GM18519 (cell line): ENCODE data around the gene ARHGAP1.

Experiments
- ATAC-seq: cut with Tn5 transposase; IDR thresholded peaks from one replicate; pipeline ENCODE4 v1.9.1; 2021; ENCODE audit warnings: mild to moderate bottlenecking, moderate library complexity; ENCODE audit not compliant: unreplicated experiment, low FRiP score

The ARHGAP1 gene

DNA sequence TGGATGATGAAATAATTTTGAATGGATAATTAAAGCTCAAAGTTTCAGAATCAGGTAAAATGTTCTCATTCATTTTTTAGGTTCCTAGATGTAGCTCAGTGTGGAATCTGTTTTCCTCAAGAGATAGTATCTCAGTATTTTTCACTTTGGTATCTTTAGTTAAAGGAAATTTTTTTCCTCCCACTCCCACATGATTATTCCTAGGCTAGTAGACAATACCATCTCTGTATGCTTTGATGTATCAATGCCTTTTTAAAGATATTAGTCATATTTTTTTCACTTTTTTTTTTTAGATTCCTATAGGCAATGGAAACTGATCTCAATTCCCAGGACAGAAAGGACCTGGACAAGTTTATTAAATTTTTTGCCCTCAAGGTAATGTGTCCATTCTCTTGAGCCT is 56.4 kb downstream of the ARHGAP1 start:
- ATAC-seq, result no peak

DNA sequence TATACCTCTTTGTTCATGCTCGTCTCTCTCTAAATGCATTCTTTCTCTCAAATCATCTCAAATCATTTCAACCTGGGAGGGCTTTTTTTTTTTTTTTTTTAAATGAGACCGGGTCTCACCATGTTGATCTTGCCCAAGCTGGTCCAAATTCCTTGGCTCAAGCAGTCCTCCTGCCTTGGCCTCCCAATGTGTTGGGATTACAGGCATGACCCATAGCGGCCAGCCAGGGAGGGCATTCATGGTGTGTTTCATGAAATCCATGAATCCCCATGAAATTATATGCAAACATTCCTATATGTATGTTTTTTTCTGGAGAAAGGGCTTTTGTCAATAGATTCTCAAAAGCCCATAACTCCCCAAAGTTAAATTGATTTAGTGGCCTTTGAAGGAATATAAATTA is 56.9 kb downstream of the ARHGAP1 start:
- ATAC-seq, result no peak

DNA sequence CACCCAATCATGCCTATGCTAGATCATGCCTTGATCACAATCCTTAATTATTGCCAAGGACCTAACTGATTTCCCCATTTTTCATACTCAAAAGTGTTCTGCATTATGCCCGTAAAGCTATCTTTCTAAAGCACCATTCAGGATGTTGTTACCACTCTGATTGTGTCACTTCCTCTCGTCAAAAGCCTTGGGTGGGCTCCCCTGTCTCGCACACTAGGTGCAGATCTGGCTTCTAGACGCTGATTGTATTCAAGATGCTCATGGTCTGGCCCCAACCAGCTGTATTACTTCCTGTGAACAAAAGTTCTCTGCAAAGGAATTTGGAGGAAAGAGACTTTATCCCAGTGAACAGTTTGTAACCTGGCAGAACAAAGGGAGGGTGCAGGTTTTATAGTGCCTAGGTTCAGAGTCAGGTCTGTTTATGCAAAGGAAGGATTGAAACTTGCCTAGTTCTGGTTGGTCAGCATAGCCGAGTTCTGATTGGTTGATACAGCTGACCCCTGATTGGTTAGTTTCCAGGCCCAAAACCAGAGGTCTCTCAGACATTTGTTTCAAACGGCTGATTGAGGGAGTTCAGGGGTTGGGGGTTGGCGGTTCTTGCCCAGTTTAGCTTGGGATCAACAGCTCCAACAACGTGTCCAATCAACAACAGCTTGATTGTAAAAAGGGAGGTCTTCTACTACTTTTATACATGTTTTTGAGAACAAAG is 57.6 kb downstream of the ARHGAP1 start:
- ATAC-seq, result no peak

DNA sequence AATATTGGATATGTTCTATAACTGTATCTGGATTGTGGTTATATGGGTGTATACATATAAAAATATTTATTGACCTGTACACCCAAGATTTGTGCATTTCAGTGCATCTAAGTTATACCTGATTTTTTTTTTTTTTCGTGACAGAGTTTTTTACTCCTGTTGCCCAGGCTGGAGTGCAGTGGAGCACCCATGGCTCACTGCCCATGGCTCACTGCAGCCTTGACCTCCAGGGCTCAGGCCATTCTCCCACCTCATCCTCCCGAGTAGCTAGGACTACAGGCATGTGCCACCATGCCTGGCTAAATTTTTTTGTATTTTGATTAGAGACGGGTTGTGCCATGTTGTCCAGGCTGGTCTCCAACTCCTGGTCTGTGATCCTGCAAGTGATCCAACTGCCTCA is 58.8 kb downstream of the ARHGAP1 start:
- no peak for ATAC-seq

DNA sequence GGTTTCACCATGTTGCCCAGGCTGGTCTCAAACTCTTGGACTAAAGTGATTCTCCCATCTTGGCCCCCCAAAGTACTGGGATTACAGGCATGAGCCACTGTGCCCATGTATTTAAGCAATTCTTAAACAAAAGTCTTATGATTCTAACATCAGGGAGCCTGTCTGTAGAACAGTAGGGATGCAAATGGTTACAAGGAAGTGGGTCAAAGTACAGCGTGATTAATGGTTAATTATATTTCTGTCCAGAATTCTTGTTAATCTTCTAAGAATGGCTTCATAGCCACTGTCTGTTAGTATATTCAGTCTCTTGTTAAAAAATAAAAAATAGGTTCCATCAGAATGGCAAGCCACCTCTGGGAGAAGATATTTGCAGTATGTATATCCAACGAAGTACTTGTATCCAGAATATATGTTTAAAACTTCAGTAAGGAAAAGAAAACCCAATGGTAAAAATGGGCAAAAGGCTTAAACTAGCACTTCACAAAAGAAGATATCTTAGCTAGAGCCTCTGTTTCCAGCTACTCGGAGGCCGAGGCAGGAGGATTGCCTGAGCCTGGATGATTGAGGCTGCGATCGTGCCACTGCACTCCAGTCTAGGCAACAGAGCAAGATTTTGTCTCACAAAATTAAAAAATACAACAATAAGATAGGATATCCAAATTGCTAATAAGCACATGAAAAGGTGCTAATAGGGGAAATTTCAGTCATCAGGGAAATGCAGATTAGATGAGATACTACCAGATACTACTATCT is 60.2 kb downstream of the ARHGAP1 start:
- ATAC-seq, result no peak

DNA sequence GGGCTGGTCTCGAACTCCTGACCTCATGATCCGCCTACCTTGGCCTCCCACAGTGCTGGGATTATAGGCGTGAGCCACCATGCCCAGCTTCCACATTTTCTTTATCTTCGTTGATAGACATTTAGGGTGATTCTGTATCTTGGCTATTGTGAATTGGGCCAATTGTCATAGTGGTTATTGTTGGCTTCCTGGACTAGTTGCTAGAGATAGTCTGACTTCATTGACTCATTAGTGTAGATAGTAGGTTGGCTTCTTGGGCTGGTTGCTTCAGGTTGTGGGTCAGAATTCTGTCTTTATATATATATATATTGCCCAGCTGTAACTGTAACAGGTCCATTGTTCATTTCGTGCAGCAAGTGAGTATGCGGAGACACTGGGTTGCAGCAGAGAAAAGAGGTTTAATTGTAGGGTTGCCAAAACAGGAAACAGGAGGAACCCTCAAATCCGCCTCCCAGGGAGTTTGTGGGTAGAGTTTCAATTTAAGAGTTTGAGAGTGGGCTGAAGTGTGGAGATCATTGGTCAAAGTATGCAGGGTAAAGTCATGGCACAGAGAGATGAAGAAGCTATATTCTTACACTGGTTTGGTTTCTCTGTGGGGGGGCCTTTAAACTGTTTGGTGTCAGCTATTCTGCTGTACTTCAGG is 61.1 kb downstream of the ARHGAP1 start:
- ATAC-seq, result no peak

DNA sequence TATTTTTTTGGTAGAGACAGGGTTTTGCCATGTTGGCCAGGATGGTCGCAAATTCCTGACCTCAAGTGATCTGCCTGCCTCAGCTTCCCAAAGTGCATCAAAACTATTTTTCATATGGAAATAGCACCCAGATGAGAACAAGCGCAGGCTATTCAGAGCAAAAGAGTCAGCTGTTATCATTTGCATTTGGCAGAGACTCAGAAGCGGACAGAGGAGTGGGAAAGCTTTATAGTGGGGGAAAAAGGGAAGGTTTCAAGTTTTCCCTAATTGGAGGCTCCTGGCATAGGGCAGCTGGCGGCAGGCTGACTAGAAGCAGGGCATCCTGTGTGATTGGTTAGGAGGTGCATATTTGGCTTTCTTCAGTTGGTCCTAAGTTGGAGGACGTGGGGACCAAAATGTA is 62.9 kb downstream of the ARHGAP1 start:
- no peak for ATAC-seq

DNA sequence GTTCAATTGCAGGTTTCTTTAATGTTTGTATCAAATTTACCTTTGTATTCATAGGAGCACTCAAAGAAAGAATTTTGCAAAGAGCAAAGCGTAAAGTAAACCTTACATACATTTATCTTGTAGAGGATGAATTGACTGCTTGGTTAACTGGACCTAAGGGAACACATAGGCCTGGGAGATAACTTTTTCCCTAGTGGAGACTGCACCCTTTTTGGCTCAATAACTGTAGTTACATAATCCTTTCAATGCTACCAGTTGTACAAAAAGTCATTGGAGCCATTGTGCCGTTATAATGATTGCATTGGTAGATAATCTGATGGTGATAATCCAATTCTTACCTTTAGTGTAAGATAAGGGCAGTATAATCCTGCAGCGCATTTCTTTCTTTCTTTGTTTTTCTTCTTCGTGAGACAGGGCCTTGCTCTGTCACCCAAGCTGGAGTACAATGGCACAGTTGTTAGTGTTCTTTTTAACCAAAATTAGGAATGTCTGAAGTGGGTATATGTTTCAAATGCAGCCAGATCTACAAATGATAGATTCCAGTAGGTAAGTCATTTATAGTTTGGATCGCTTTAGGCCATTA is 64.8 kb downstream of the ARHGAP1 start:
- ATAC-seq, result no peak

DNA sequence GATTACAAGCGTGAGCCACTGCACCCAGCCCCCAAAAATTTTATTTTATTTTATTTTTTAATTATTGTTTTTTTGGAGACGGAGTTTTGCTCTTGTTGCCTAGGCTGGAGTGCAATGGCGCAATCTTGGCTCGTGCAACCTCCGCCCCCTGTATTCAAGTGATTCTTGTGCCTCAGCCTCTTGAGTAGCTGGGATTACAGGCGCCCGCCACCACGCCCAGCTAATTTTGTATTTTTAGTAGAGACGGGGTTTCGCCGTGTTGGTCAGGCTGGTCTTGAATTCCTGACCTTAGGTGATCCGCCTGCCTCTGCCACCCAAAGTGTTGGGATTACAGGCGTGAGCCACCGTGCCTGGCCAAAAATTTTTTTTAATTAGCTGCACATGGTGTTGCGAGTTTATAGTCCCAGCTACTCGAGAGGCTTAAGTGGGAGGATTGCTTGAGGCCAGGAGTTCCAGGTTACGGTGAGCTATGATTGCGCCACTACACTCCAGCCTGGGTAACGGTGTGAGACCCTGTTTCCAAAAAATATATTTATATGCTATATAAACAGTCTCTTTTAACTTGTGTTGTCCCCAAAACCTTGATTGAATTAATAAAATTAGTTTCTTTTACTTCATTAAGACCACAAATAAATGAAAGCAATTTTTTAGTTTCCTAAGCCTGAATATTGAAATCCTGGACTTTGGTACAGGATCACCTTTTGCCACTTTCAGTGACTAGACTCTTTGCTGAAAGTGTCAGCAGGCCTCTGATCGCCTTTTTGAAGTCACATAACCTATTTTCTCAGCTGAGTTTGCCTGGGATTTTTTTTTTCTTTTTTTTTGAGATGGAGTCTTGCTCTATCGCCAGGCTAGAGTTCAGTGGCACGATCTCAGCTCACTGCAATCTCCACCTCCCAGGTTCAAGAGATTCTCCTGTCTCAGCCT is 66.9 kb downstream of the ARHGAP1 start:
- no peak for ATAC-seq

DNA sequence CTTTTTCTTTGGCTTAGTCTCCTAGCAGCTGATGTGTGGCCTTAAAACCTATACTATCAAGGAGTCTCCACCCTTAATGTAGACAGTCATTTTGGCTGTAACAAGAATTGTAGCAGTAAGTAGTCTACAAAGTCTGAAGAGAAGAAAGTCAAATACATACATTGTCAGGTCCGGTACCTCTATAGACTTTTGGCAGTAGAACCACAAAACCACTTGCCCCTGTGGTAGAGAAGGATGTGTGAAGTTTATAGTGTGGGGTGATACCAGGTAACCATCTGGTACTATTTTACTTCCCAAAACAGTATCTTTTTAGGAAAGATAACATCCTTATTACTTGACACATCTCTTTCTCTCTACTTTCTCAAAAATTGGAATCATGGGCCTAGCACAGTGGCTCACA is 67.9 kb downstream of the ARHGAP1 start:
- no peak for ATAC-seq

DNA sequence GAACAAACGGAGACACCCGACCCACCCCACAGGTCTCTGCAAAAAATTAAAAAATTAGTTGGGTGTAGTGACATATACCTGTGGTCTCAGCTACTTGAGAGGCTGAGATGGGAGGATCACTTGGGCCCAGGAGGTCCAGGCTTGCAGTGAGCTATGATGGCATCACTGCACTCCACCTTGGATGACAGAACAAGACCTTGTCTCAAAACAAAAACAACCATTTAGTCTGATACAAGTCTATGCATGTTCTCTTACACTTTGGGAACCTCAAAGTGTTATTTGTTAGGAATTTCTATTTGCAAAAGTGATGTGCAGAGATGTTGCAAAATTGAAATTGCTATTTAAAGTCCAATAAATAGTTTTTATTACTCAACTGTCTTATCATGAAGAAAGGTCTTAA is 68.7 kb downstream of the ARHGAP1 start:
- ATAC-seq, result no peak

DNA sequence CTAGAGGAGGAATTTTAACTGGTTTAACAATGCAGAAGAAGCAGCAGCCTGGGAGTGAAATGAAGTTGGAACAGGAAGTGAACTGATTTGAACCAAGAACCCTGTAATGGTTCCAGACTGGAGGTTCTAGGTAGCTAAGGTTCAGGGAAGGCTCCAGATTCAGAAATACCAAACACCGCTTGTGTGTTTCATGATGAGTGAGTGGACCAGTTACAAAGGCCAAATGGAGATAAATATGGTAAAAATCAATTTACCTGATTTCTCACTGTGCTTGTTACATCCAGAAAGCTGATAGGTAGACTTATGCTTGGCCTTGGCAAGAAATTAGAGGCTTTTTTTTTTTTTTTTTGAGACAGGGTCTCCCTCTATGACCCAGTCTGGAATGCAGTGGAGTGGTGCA is 70.2 kb downstream of the ARHGAP1 start:
- ATAC-seq, result no peak

DNA sequence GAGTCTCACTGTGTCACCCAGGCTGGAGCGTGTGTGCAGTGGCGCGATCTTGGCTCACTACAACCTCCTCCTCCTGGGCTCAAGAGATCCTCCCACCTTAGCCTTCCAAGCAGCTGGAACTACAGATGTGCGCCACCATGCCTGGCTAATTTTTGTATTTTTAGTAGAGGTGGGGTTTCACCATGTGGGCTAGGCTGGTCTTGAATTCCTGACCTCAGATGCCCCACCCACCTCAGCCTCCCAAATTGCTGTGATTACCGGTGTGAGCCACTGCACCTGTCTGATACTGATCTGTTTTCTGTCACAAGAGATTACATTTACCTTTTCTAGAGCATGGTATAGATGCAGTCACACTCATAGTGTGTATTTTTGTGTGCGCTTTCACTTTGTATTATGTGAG is 71.5 kb downstream of the ARHGAP1 start:
- no peak for ATAC-seq
